ENCODE measurements around the gene NGEF.

NGEF gene

GRCh38 chr2:232997749-232998665 lies 15.0 kb downstream of the NGEF start:
- no peak for FAIRE-seq

- no peak for FAIRE-seq
Measured at GRCh38 chr2:232994446-232994845, 18.6 kb downstream of the NGEF start.

- no peak for FAIRE-seq
Measured at GRCh38 chr2:232993231-232993821, 19.7 kb downstream of the NGEF start.

GRCh38 chr2:232986155-232986554 lies 26.9 kb downstream of the NGEF start:
- FAIRE-seq: no peak

- no peak for FAIRE-seq
Measured at GRCh38 chr2:232984451-232985207, 28.4 kb downstream of the NGEF start.

- FAIRE-seq: no peak
Measured at GRCh38 chr2:232983669-232984140, 29.4 kb downstream of the NGEF start.

- no peak for FAIRE-seq
Measured at GRCh38 chr2:232982926-232983668, 30.0 kb downstream of the NGEF start.

GRCh38 chr2:232981767-232982360 lies 31.2 kb downstream of the NGEF start:
- FAIRE-seq: no peak

GRCh38 chr2:232981356-232981755 lies 31.7 kb downstream of the NGEF start:
- no peak for FAIRE-seq

- FAIRE-seq: no peak
Measured at GRCh38 chr2:232980683-232981082, 32.4 kb downstream of the NGEF start.

GRCh38 chr2:232979871-232980461 lies 33.1 kb downstream of the NGEF start:
- no peak for FAIRE-seq

GRCh38 chr2:232977438-232977971 lies 35.6 kb downstream of the NGEF start:
- no peak for FAIRE-seq

GRCh38 chr2:232976666-232977437 lies 36.2 kb downstream of the NGEF start:
- no peak for FAIRE-seq

- no peak for FAIRE-seq
Measured at GRCh38 chr2:232976176-232976575, 36.9 kb downstream of the NGEF start.

GRCh38 chr2:232974396-232974795 lies 38.7 kb downstream of the NGEF start:
- no peak for FAIRE-seq

GRCh38 chr2:232973796-232974195 lies 39.3 kb downstream of the NGEF start:
- no peak for FAIRE-seq

GRCh38 chr2:232973011-232973735 lies 39.9 kb downstream of the NGEF start:
- no peak for FAIRE-seq

GRCh38 chr2:232971744-232972143 lies 41.3 kb downstream of the NGEF start:
- no peak for FAIRE-seq

GRCh38 chr2:232970051-232970450 lies 43.0 kb downstream of the NGEF start:
- FAIRE-seq: no peak

GRCh38 chr2:232967474-232967873 lies 45.6 kb downstream of the NGEF start:
- no peak for FAIRE-seq
